HL-60 (cell line): ENCODE measurements around the gene STX4.

Source experiments
- DNase-seq, 2 experiments: peaks; one replicate each; pipeline ENCODE4 v3.0.0-alpha.2; 2010 to 2020; ENCODE audit warnings: low read depth in 1 of 2, low spot score in 1 of 2
- H3K27ac ChIP-seq: fragments of 250-450 bp; sonication (Bioruptor Pico); replicated peaks from 2 replicates; pipeline ENCODE4 v1.5.1; 2020; ENCODE audit warnings: mild to moderate bottlenecking, moderate library complexity
- H3K27me3 ChIP-seq: fragments of 250-450 bp; sonication (Bioruptor Pico); 2 replicates; pipeline ENCODE4 v1.5.1; 2021; ENCODE audit warnings: mild to moderate bottlenecking, moderate library complexity; ENCODE audit not compliant: insufficient read depth, poor library complexity, severe bottlenecking
- H3K4me3 ChIP-seq: replicated peaks from 2 replicates; pipeline ENCODE4 v1.5.1; 2011; ENCODE audit warnings: mild to moderate bottlenecking, control low read depth, low read length; ENCODE audit not compliant: insufficient read depth
- CTCF ChIP-seq: IDR thresholded peaks from one replicate; pipeline ENCODE4 v1.5.1; 2011; ENCODE audit warnings: low read length, control low read depth, inconsistent platforms; ENCODE audit not compliant: insufficient read depth
- GABPA ChIP-seq: IDR thresholded peaks from 2 replicates; pipeline ENCODE4 v1.6.1; 2012; ENCODE audit warnings: low read depth
- POLR2AphosphoS5 ChIP-seq: IDR thresholded peaks from 2 replicates; pipeline ENCODE4 v1.6.1; 2012; ENCODE audit warnings: low read depth
- SPI1 ChIP-seq: IDR thresholded peaks from 2 replicates; pipeline ENCODE4 v1.6.1; 2012; ENCODE audit warnings: low read depth, mild to moderate bottlenecking, borderline replicate concordance
- TF ChIP-seq, protein P1 (sequence below): IDR thresholded peaks from 2 replicates; pipeline ENCODE4 v1.6.1; 2012; ENCODE audit warnings: low read depth; ENCODE audit not compliant: insufficient replicate concordance

Gene STX4

GRCh38 chr16:31001507-31002249, 31.7 kb upstream of the STX4 start:
- Histone ChIP-seq H3K27ac (no peak overlapping the region), H3K27me3 (peaks cover 5% of the 10 kb centered on the region), H3K4me3 (no peak overlapping the region)
- TF ChIP-seq SPI1 (no peak), CTCF (no peak), POLR2AphosphoS5 (no peak), GABPA (no peak)
- TF ChIP-seq, protein P1, sequence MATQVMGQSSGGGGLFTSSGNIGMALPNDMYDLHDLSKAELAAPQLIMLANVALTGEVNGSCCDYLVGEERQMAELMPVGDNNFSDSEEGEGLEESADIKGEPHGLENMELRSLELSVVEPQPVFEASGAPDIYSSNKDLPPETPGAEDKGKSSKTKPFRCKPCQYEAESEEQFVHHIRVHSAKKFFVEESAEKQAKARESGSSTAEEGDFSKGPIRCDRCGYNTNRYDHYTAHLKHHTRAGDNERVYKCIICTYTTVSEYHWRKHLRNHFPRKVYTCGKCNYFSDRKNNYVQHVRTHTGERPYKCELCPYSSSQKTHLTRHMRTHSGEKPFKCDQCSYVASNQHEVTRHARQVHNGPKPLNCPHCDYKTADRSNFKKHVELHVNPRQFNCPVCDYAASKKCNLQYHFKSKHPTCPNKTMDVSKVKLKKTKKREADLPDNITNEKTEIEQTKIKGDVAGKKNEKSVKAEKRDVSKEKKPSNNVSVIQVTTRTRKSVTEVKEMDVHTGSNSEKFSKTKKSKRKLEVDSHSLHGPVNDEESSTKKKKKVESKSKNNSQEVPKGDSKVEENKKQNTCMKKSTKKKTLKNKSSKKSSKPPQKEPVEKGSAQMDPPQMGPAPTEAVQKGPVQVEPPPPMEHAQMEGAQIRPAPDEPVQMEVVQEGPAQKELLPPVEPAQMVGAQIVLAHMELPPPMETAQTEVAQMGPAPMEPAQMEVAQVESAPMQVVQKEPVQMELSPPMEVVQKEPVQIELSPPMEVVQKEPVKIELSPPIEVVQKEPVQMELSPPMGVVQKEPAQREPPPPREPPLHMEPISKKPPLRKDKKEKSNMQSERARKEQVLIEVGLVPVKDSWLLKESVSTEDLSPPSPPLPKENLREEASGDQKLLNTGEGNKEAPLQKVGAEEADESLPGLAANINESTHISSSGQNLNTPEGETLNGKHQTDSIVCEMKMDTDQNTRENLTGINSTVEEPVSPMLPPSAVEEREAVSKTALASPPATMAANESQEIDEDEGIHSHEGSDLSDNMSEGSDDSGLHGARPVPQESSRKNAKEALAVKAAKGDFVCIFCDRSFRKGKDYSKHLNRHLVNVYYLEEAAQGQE, result no peak
- no peak for DNase-seq

GRCh38 chr16:31002250-31002700, 31.1 kb upstream of the STX4 start:
- DNase-seq, result no peak
- Histone ChIP-seq H3K27me3 (peaks cover 10% of the 10 kb centered on the region), H3K27ac (no peak overlapping the region), H3K4me3 (no peak overlapping the region)
- TF ChIP-seq POLR2AphosphoS5, result no peak
- TF ChIP-seq, protein P1, result no peak

GRCh38 chr16:31002862-31003341, 30.5 kb upstream of the STX4 start:
- Histone ChIP-seq H3K27me3 (peaks cover 16% of the 10 kb centered on the region), H3K27ac (no peak overlapping the region), H3K4me3 (no peak overlapping the region)
- TF ChIP-seq GABPA (no peak), POLR2AphosphoS5 (no peak), SPI1 (no peak), CTCF (no peak)
- TF ChIP-seq, protein P1, result no peak
- DNase-seq, result no peak
